Stimulated activated CD8-positive, alpha-beta memory T cell treated with anti-CD3 and anti-CD28 coated beads, Interleukin-15, amount 100 ng/mL, for 4 hours (primary cell): Measurements from ENCODE around the gene DIDO1.

Source experiments
- DNase-seq, 2 donors: peaks; one replicate each; pipeline ENCODE4 v3.0.0-alpha.2; 2020; ENCODE audit warnings: low read depth in 2 of 2

DIDO1 gene

GRCh38 chr20:62951143-62951895, 25.0 kb upstream of the DIDO1 start:
- no peak for DNase-seq

GRCh38 chr20:62950741-62951140, 24.4 kb upstream of the DIDO1 start:
- no peak for DNase-seq

GRCh38 chr20:62949962-62950361, 23.7 kb upstream of the DIDO1 start:
- no peak for DNase-seq

GRCh38 chr20:62949153-62949821, 23.0 kb upstream of the DIDO1 start:
- no peak for DNase-seq

GRCh38 chr20:62947532-62948300, 21.4 kb upstream of the DIDO1 start:
- DNase-seq: no peak

GRCh38 chr20:62946918-62947317, 20.6 kb upstream of the DIDO1 start:
- DNase-seq: no peak

- DNase-seq: no peak
These were observed 19.6 kb upstream of the DIDO1 start for GRCh38 chr20:62945771-62946339.

GRCh38 chr20:62944746-62945145, 18.4 kb upstream of the DIDO1 start:
- no peak for DNase-seq

- no peak for DNase-seq
These were observed 17.9 kb upstream of the DIDO1 start for GRCh38 chr20:62944184-62944583.

- DNase-seq: no peak
These were observed 17.1 kb upstream of the DIDO1 start for GRCh38 chr20:62943396-62943795.

- DNase-seq: no peak
These were observed 16.2 kb upstream of the DIDO1 start for GRCh38 chr20:62942456-62942855.

GRCh38 chr20:62941792-62942191, 15.5 kb upstream of the DIDO1 start:
- DNase-seq: no peak

- no peak for DNase-seq
These were observed 14.6 kb upstream of the DIDO1 start for GRCh38 chr20:62940875-62941274.

- no peak for DNase-seq
These were observed 12.0 kb upstream of the DIDO1 start, which contains the start of gene GID8 for GRCh38 chr20:62938105-62938888. Gene GID8, plus strand, starts transcription at chr20:62938147. Its CDS starts 3,356 bp downstream, at chr20:62941503.

- peak; percentile 93 to 95 for DNase-seq
These were observed 11.2 kb upstream of the DIDO1 start for GRCh38 chr20:62937268-62938104.

GRCh38 chr20:62935968-62936585, 9.8 kb upstream of the DIDO1 start:
- no peak for DNase-seq

- DNase-seq: no peak
These were observed 9.1 kb upstream of the DIDO1 start for GRCh38 chr20:62935204-62935967.

- DNase-seq: no peak
These were observed 7.7 kb upstream of the DIDO1 start for GRCh38 chr20:62933966-62934365.

GRCh38 chr20:62931464-62931863, 5.2 kb upstream of the DIDO1 start:
- DNase-seq: no peak
